8988T (cell line): ENCODE results near the gene MACROD2.

Experiments used
- DNase-seq: peaks from one replicate; pipeline ENCODE4 v3.0.0; 2011

Gene MACROD2

DNA sequence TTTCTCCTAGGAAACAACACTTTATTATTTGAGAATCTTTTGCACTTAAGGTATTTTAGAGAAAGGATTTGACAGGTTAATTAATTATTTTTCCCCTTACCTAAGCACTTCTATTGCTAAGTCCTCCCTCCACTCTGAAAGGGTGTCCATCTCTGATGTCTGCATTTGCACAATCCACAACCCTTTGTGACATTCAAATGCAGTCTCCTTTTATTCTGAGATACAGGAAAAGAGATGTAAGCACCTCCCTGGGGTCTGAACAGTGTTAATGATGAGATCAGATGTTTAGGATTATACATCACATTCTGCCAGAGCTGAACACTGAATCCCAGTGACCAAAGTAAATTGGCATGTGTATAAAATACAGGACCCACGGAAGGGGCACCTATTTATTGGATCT is 1206.3 kb downstream of the MACROD2 start:
- DNase-seq = no peak

GRCh38 chr20:15204234-15204633 is 1208.9 kb downstream of the MACROD2 start:
- no peak for DNase-seq

- DNase-seq = no peak
Measured at GRCh38 chr20:15205028-15205427, 1209.7 kb downstream of the MACROD2 start.

DNA sequence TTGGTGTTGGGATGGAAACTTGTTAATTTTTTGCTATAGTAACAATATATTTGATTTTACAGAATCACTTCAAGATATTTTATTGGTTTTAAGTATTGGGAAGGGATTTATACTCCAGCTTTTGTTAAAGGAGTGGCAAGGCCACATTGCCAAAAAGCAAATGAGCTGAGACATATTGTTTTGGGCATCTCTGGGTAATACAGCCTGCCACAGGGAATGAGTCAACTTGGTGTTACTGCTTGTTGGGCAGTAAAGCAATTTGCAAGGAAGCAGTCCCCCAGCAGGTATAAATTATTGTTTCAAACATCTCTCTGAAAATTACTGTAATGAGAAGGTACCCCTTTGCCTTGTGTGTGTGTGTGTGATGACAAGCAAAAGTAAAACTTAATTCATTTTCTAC is 1210.4 kb downstream of the MACROD2 start:
- DNase-seq = no peak

DNA sequence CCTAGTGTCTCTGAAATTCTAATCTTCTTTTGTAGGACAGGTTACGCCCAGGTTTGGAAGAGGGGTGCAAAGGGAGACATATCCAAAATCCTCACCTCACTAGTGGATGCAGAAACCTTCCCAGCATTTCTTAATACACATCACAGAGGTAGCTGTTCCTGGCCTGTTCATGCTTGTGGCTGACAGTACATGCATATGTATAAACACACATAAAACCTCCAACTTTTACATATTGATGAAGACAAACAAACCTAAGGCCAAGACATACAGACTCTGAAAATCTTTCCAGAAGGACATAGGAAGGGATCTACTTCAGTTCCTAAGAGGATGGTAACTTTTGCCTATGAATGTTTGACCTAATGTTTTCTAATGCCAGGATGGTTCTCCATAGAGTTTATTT is 1214.2 kb downstream of the MACROD2 start:
- DNase-seq = no peak

DNA sequence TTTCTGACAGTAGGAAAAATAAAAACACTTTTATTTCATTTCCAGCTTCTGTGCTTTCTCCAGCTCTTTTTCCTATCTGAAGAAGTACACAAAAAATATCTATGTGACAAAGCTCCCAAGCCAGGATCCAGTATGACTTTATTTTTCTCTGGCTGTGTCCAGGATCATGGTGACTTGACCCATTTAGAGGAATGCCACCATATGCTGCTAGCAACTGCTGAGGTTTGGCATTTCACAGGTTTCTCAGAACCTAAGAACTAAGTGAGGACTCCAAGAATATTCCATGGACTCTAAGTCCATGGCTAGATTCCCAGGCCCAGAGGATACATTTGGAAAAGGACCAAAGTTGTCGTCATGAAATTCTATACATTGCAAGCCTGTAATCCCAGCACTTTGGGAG is 1218.7 kb downstream of the MACROD2 start:
- no peak for DNase-seq

- no peak for DNase-seq
Measured at GRCh38 chr20:15220009-15220656, 1224.8 kb downstream of the MACROD2 start.

DNA sequence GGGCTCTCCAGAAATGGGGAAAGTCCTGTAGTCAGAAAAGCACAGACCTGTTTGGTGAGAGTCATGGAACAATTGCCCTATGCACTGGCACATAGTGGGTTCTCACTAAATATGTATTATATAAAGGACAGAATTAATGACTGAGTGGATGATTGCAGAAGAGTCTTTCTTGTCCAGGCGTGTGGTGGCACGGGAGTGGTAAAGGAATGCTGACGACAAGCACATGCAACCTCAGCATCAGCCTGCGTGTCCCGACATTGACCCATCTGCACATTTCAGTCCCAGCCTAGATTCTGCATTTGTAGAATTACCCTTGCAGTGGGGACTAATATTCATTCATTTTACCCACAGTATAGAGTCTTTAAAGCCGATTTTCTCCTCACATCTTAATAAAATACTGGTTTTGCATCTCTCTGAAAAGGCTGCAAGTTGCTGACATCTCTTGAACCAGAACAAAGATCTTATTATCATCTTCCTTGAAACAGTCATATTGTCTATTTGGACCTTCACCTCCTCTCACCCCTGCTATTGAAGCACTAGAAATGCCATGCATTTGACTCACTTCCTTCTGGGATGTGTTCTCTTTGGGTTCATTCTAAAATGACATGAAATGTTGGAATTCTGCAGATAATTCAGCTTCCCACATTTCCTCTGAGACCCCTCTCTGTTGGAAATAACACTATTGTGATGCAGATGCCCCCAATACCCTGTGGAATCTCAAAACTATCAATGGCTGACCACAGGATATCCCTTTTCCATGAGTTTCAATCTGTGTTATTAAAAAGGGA is 1225.7 kb downstream of the MACROD2 start:
- no peak for DNase-seq

- DNase-seq = no peak
Measured at GRCh38 chr20:15222502-15223330, 1227.4 kb downstream of the MACROD2 start.

GRCh38 chr20:15224199-15224598 is 1228.9 kb downstream of the MACROD2 start:
- no peak for DNase-seq

DNA sequence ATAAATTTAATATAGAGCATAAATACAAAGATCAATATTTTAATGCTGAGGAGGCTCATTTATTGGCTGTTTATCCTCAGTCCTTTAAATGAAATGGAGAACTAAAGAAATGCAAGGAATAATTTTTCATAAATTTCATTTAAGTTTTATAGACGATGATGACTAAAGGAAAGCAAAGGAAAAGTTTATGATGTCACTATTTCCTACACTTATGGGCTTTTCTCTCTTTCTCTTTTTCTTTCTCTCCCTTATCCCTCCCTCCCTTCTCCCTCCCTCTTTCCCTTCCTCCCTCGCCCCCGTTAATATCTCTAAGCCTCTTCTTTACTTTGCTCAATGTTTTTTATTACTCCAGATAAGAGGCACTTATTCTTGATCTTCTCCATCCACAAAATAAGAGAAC is 1231.8 kb downstream of the MACROD2 start:
- no peak for DNase-seq

- no peak for DNase-seq
Measured at GRCh38 chr20:15232243-15232642, 1236.9 kb downstream of the MACROD2 start.

DNA sequence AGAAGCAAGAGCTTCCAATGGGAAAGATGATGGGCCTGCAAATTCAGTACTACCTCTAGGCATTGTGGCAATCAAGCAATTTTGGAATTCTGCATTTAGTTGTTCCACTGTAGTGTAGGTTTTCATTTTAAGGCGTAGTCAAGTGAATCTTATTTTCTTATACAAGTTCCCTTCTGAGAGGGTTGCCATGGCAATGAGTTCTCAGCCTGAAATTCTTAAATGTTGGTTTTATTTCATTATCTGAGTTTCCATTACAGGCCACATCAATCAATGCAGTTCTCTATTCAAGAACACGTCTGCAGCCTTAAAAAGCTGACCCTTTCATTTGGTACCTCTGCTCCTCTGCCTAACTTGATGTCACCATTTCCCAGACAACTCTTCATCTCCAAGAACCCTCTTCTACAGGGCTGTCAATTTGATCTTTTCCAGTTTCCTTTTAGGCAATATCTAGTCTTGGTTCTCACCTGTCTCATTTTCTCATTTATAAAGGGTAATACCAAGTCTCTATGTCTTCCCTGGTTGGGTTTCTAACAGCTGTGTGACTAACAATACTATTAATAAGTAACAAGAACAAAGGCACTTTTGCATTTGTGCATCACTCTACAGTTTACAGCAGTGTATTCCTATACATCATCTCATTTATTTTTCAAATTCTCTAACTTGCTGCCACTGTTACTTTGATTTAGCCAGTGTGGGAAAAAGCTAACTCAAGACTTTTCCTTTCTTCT is 1240.3 kb downstream of the MACROD2 start:
- DNase-seq = no peak

- DNase-seq = no peak
Measured at GRCh38 chr20:15236812-15237211, 1241.5 kb downstream of the MACROD2 start.

- no peak for DNase-seq
Measured at GRCh38 chr20:15239542-15240206, 1244.4 kb downstream of the MACROD2 start.

DNA sequence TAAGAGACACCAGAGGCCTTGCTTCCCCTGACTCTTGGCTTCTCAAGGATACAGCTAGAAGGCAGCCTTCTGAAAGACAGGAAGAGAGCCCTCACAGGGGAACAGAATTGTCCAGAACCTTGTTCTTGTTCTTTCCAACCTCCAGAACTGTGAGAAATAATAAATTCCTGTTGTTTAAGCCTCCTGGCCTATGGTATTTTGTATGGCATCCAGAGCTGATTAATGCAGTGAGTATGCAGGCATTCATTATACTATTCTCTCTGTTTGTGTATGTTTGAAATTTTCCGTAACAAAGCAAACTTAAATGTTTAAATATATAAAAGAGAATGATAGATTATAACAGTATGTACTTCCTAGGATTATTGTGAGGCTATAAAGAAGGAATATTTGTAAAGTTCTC is 1245.5 kb downstream of the MACROD2 start:
- no peak for DNase-seq

DNA sequence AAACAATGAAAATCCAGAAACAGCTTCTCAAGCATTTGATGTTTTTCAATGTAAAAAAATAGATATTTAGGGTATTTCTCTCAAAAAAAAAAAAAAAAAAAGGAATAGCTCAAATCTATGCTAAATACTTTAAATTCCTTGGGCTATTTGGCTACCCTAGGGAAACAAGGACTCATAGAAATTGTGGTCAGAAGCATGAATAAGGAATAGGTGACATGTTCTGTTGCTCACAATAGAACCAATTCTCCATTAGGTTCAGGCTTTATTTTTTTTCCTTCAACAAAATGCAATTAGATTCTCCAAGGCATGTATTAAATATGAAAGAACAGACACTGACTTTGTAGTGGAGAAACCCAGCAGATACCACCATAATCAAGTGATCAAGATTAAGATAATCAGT is 1246.4 kb downstream of the MACROD2 start:
- DNase-seq = no peak

GRCh38 chr20:15242773-15243172 is 1247.5 kb downstream of the MACROD2 start:
- no peak for DNase-seq

GRCh38 chr20:15245896-15246295 is 1250.6 kb downstream of the MACROD2 start:
- no peak for DNase-seq

DNA sequence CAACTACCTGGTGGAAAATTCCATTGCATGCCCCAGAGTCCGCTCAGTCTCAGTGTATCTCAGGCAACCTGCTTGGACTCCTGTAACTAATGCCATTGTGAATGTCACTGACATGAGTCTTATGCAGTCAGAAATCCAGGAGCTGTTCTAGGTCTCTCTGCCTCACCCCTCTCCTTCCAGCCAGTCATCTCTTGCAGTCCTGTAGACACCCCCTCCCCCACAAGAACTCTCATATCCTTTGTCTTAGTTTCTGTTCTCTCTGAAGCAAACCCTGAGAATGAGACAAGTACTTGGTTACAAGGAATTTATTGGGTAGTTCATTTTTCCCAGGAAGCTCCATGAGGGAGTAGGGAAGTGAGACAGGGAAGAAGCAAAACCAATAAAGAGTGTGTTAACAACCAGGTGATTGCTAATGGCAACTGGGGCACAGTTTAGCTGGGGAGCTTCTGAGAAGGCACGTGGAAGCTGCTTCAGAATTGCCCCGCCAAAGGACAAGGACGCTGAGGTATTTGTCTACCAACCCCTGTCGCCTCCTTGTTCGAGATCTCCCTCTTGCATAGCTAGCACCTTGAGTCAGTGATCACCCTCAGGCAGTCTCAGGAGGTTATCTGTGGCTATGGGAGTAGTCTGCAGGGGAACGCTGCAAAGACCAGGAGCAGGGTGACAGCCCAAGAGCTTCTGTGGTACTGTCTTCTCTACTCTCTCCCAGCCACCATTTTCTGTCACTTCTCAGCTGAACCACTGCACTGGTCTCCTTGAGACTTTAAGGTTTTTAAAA is 1253.5 kb downstream of the MACROD2 start:
- DNase-seq = no peak

GRCh38 chr20:15251171-15251570 is 1255.9 kb downstream of the MACROD2 start:
- no peak for DNase-seq

DNA sequence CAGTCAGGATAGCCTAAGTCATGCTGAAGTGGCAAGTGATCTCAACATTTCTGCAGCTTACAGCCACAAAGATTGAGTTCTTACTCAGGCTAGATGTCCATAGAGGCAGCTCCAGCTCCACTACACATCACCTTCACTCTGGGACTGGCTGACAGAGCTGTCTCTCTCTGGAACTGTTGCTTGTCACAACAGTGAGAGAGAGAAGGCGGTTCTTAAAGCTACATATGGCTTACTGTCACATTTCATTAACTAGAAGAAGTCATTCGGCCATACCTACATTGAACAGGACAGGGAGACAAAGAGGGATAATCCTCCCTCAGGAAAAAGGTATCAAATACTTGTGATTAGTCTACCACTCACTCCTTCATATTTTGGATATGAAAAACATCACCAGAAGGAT is 1257.0 kb downstream of the MACROD2 start:
- no peak for DNase-seq
